Lung (tissue), 12 donors: ENCODE results near the gene CDH24. TPM values are rescaled to one million over a fixed set of nuclear protein-coding genes. Genes with fewer than 3 reads are reported as not detected.

Experiments
- ATAC-seq: fragments of 200-7000 bp; cut with Tn5 transposase; one replicate; pipeline ENCODE4 v1.9.1; 2020; ENCODE audit warnings: moderate number of reproducible peaks; ENCODE audit not compliant: insufficient read depth, low FRiP score
- DNase-seq, 3 donors: peaks; one replicate each; pipeline ENCODE4 v3.0.0-alpha.2; 2013 to 2017
- H3K27ac ChIP-seq, 2 donors: one replicate each; pipeline ENCODE4 v1.5.1; 2013; ENCODE audit warnings: mild to moderate bottlenecking in 2 of 2, moderate library complexity in 2 of 2, control low read depth in 1 of 2, inconsistent platforms in 1 of 2, low read depth in 1 of 2, low read length in 1 of 2
- H3K27me3 ChIP-seq, 3 donors: one replicate each; pipeline ENCODE4 v1.5.1; 2013; ENCODE audit warnings: low read length in 2 of 3; ENCODE audit not compliant: control insufficient read depth in 3 of 3, insufficient read depth in 3 of 3
- H3K36me3 ChIP-seq, 4 donors: one replicate each; pipeline ENCODE4 v1.5.1; 2013; ENCODE audit warnings: low read length in 4 of 4, mild to moderate bottlenecking in 1 of 4, moderate library complexity in 1 of 4; ENCODE audit not compliant: control insufficient read depth in 4 of 4, insufficient read depth in 4 of 4
- H3K4me1 ChIP-seq, 5 donors: one replicate each; pipeline ENCODE4 v1.5.1; 2013; ENCODE audit warnings: low read length in 5 of 5, mild to moderate bottlenecking in 2 of 5, moderate library complexity in 1 of 5; ENCODE audit not compliant: control insufficient read depth in 5 of 5, insufficient read depth in 5 of 5
- H3K4me3 ChIP-seq: one replicate; pipeline ENCODE4 v1.5.1; 2013; ENCODE audit warnings: mild to moderate bottlenecking, control low read depth, moderate library complexity
- H3K9ac ChIP-seq, 2 donors: one replicate each; pipeline ENCODE4 v1.5.1; 2013; ENCODE audit warnings: low read length in 2 of 2, control low read depth in 1 of 2; ENCODE audit not compliant: insufficient read depth in 1 of 2
- H3K9me3 ChIP-seq, 4 donors: one replicate each; pipeline ENCODE4 v1.5.1; 2013; ENCODE audit warnings: low read length in 3 of 4, mild to moderate bottlenecking in 1 of 4, moderate library complexity in 1 of 4; ENCODE audit not compliant: control insufficient read depth in 4 of 4, insufficient read depth in 3 of 4
- WGBS, 2 donors: extraction: QIAGEN DNeasy Blood & Tissue Kit; methylation state at CpG; one replicate each; pipeline ENCODE4 v1.1.7; 2013; 5-methylcytosine and 5-hydroxymethylcytosine counted together
- polyA plus RNA-seq, 2 donors: library from polyadenylated mRNA; stranded (reverse); fragments of 200-250 nt; gene quantifications; one replicate each; pipeline ENCODE4 v1.2.1, GENCODE V29; 2013
- total RNA-seq, 2 donors: library from RNA; depleted of rRNA in 1 of 2; stranded (reverse); fragments of >200 nt in 1 of 2; gene quantifications; one replicate each; pipeline ENCODE4 v1.2.1, GENCODE V29; 2014 to 2021
- TF ChIP-seq, protein P1 (sequence below): IDR thresholded peaks from 2 replicates; pipeline ENCODE4 v1.5.1; 2012; ENCODE audit warnings: mild to moderate bottlenecking; ENCODE audit errors: control extremely low read depth, extremely low read depth
- donor health status: control.
- donor health status: control.
- donor health status: Bipolar disorder and iron deficiency.
- donor health status: healthy.
- donor health status: DM: yes; HTN: yes; CAD: no.

Gene CDH24
- total and polyA plus RNA-seq, 4 donors = 2.0 to 4.8 (median 4.4) TPM

DNA sequence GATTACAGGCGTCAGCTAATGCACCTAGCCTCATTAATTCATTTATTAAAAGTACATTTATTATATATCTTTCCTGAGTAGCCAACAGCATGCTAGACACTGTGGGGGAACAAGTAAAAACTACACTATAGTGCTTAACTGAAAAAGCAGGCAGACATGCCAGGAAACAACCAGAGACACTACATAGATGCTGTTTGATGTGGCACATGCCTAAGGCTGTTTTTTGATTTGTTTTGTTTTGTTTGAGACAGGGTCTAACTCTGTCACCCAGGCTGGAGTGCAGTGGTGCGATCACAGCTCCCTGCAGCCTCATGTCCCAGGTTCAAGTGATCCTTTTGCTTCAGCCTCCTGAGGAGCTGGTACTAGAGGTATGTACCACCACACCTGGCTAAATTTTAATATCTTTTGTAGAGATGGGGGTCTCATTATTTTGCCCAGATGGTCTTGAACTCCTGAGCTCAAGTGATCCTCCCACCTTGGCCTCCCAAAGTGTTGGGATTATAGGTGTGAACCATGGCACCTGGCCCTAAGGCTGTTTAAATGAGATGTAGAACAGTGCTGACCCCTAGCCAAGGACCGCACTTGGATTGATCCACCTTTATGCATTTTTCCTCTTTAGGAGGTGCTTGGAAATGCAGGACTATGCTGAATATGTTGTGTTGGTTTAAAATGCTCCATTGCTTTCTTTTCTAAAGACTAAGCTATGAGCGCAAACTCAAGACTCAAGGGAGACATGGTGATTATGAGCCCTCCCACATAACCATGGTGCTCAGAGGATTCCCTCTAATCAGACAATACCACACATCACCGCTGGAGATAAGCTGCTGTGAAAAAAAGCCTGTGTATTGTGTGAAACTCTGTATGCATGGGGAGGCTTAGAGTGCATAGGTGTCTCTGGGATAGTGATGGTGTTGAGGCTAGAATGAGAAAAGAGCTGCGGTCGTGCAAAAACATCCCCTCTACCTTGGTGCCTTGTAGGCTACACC lies 36.9 kb downstream of the CDH24 start:
- Histone ChIP-seq H3K9me3 (no peaks in the 10 kb centered on the region), H3K4me3 (no peak overlapping the region), H3K27me3 (no peaks in the 10 kb centered on the region), H3K27ac (no peak overlapping the region), H3K4me1 (peaks cover 0 to 7% (median 0%) of the 10 kb centered on the region in 5 donors), H3K36me3 (peaks cover 0 to 8% (median 2%) of the 10 kb centered on the region in 4 donors), H3K9ac (no peak overlapping the region)
- WGBS, 2 donors = 94 to 96% methylated on average over 7 of the region's 7 CpGs
- TF ChIP-seq, protein P1, sequence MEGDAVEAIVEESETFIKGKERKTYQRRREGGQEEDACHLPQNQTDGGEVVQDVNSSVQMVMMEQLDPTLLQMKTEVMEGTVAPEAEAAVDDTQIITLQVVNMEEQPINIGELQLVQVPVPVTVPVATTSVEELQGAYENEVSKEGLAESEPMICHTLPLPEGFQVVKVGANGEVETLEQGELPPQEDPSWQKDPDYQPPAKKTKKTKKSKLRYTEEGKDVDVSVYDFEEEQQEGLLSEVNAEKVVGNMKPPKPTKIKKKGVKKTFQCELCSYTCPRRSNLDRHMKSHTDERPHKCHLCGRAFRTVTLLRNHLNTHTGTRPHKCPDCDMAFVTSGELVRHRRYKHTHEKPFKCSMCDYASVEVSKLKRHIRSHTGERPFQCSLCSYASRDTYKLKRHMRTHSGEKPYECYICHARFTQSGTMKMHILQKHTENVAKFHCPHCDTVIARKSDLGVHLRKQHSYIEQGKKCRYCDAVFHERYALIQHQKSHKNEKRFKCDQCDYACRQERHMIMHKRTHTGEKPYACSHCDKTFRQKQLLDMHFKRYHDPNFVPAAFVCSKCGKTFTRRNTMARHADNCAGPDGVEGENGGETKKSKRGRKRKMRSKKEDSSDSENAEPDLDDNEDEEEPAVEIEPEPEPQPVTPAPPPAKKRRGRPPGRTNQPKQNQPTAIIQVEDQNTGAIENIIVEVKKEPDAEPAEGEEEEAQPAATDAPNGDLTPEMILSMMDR = no peak
- DNase-seq (no peak), ATAC-seq (no peak)

DNA sequence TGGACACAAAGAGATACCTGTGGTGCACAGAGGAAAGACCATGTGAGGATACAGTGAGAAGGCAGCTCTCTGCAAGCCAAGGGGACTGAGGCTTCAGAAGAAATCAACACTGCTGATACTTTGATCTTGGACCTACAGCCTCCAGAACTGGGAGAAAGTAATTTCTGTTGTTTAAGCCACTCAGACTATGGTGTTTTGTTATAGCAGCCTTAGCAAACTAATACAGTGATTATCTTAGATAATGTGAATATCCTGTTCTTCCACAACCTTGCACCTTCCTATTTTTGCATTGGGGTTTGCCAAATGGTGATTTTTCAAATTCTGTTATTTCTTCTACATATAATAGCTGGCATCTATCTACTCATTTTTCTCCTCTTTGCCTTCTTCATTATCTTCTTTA lies 39.2 kb downstream of the CDH24 start:
- H3K27ac ChIP-seq = no peak overlapping the region
- no peak for ATAC-seq

DNA sequence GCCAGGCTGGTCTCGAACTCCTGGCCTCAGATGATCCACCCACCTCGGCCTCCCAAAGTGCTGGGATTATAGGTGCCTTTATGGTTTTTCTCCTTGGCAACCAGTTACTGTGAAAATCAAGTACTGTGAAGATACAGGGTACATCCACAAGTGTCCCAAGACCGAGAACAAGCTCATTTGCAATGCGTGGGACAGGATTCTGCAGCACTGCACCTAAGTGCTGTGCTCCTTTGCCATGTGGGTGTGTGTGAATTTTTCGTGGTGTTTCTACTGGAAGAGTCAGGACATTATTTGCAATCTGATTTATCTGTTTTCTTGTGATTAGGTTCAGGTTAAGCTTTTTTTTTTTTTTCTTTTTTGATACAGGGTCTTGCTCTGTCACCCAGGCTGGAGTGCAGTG lies 40.2 kb downstream of the CDH24 start:
- TF ChIP-seq, protein P1 = no peak
- H3K4me3 ChIP-seq = no peak overlapping the region
- no peak overlapping the region for H3K27ac ChIP-seq
- H3K9ac ChIP-seq = no peak overlapping the region
- H3K4me1 ChIP-seq = peaks cover 0 to under 1% (median 0%) of the 10 kb centered on the region in 5 donors
- H3K9me3 ChIP-seq = no peaks in the 10 kb centered on the region
- H3K36me3 ChIP-seq = peaks cover 0 to 3% (median 0%) of the 10 kb centered on the region in 4 donors
- ATAC-seq (no peak), DNase-seq (no peak)
- WGBS, 2 donors = 87 to 93% methylated on average over 5 of the region's 5 CpGs
- no peaks in the 10 kb centered on the region for H3K27me3 ChIP-seq

More for the DNA sequence above, 39.2 kb downstream of the CDH24 start:
- DNase-seq = no peak
- no peak overlapping the region for H3K4me3 ChIP-seq
- no peaks in the 10 kb centered on the region for H3K9me3 ChIP-seq
- TF ChIP-seq, protein P1 = no peak
- no peaks in the 10 kb centered on the region for H3K27me3 ChIP-seq
- H3K36me3 ChIP-seq = peaks cover 0 to 3% (median 0%) of the 10 kb centered on the region in 4 donors
- peaks cover 0 to 4% (median 0%) of the 10 kb centered on the region in 5 donors for H3K4me1 ChIP-seq
- no peak overlapping the region for H3K9ac ChIP-seq
